AG04450 (cell line): ENCODE measurements around the gene AKAP14. TPM values are rescaled to one million over a fixed set of nuclear protein-coding genes. Genes with fewer than 3 reads are reported as not detected.
"Not testable (repeated sequence)": the region's sequence is repeated elsewhere in the genome, so short reads cannot be mapped to it uniquely, and the experiment has no call there.

Experiments used
- CTCF ChIA-PET: fragments of 300-600, 350-600 bp; formaldehyde crosslinking; extraction: SDS; loops from one replicate; lab custom pipeline; 2022; ENCODE audit warnings: antibody characterized with exemption, inconsistent platforms; lab: Charles Lee
- POLR2A ChIA-PET: fragments of 350-600 bp; formaldehyde crosslinking; extraction: SDS; loops from one replicate; lab custom pipeline; 2021; ENCODE audit warnings: antibody characterized with exemption, inconsistent platforms; lab: Yijun Ruan, JAX
- DNase-seq: peaks from one replicate; pipeline ENCODE4 v3.0.0-alpha.2; 2011; ENCODE audit warnings: low read depth, low spot score
- H3K27ac ChIP-seq: one replicate; pipeline ENCODE4 v1.5.1; 2012; ENCODE audit warnings: low read depth, low read length, control low read depth
- H3K27me3 ChIP-seq: one replicate; pipeline ENCODE4 v1.6.0; 2012; ENCODE audit warnings: low read length; ENCODE audit not compliant: control insufficient read depth, insufficient read depth
- H3K4me3 ChIP-seq: 2 replicates; pipeline ENCODE4 v1.5.1; 2011; ENCODE audit warnings: mild to moderate bottlenecking, low read depth, low read length, control low read depth
- H3K9me3 ChIP-seq: 2 replicates; pipeline ENCODE4 v1.5.1; 2012; ENCODE audit warnings: low read length; ENCODE audit not compliant: control insufficient read depth, insufficient read depth
- CTCF ChIP-seq: IDR thresholded peaks from 2 replicates; pipeline ENCODE4 v1.5.1; 2011; ENCODE audit warnings: low read depth, low read length, control low read depth, inconsistent platforms
- polyA plus RNA-seq: library from polyadenylated mRNA; depleted of rRNA; stranded (reverse); fragments of >200 nt; gene quantifications from 2 replicates; pipeline ENCODE4 v1.2.3, GENCODE V29; 2011

Gene AKAP14
- polyA plus RNA-seq, 1 experiment = not detected

DNA sequence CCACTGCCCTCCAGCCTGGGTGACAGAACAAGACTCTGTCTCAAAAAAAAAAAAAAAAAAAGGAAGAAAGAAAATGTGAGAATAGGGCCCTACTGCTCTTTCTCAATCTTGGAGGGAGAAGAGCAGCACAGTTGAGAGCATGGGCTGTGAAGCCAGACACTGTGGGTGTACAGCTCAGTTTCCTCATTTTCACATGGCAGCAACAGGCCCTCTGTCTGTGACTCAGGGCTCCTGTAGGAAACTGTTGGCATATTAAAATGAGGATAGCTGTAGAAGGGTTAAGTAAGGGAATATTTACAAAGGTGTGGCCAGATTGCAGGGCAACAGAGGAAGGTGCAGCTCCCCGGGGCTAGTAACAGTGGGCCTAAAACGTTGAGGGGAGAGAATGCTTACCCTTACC lies 3.4 kb downstream of the AKAP14 start:
- Histone ChIP-seq H3K4me3 (no peak overlapping the region), H3K27me3 (no peaks in the 10 kb centered on the region), H3K9me3 (no peaks in the 10 kb centered on the region), H3K27ac (no peak overlapping the region)
- ChIA-PET CTCF (no interaction called here), POLR2A (no interaction called here)
- no peak for TF ChIP-seq CTCF
- DNase-seq = no peak

DNA sequence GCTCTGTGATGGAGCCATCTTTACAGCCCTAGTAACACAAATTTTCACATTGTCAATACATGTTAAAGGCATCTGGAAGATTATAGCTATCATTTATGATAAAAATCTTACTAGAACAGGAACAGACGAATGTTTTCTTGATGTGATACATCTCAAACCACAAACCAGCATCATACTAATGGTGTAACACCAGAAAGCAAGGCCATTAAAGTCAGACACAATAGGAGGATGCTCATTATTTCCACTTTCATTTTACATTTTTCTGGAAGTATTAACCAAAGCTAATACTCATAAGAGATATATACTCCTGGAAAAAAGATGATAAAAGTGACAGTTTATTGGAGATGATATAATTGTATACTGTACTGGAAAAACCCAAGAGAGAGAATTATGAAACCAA lies 5.3 kb downstream of the AKAP14 start:
- DNase-seq = no peak
- Histone ChIP-seq H3K9me3 (no peaks in the 10 kb centered on the region), H3K27me3 (no peaks in the 10 kb centered on the region), H3K4me3 (no peak overlapping the region), H3K27ac (no peak overlapping the region)
- POLR2A ChIA-PET = no interaction called here
- TF ChIP-seq CTCF = no peak
- CTCF ChIA-PET = interaction anchor here (0.7 to 0.9 kb wide), 2 partner anchors 14 to 442 kb away, joined by 3 to 4 read pairs; no protein-coding TSS in a partner anchor

DNA sequence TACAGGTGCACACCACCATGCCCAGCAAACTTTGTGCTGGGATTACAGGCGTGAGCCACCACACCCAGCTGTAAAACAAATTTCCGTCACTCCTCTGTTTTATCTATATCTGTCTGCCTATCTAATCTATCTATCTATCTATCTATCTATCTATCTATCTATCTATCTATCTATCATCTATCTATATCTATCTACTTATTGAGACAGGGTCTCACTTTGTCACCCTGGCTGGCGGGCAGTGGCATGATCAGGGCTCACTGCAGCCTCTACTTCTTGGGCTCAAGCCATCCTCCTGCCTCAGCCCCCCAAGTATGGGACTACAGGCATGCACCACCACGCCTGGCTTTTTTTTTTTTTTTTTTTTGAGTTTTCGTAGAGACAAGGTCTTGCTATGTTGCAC lies 20.6 kb downstream of the AKAP14 start:
- CTCF ChIA-PET = no interaction called here
- DNase-seq = no peak
- H3K9me3 ChIP-seq = no peaks in the 10 kb centered on the region
- TF ChIP-seq CTCF = no peak
- H3K27ac ChIP-seq = no peak overlapping the region
- no peaks in the 10 kb centered on the region for H3K27me3 ChIP-seq
- POLR2A ChIA-PET = no interaction called here
- H3K4me3 ChIP-seq = no peak overlapping the region

- Histone ChIP-seq H3K4me3 (no peak overlapping the region), H3K27ac (no peak overlapping the region), H3K9me3 (no peaks in the 10 kb centered on the region), H3K27me3 (no peaks in the 10 kb centered on the region)
- no peak for TF ChIP-seq CTCF
- ChIA-PET CTCF (no interaction called here), POLR2A (no interaction called here)
- DNase-seq = no peak
Measured at GRCh38 chrX:119917877-119918276, 22.2 kb downstream of the AKAP14 start.

DNA sequence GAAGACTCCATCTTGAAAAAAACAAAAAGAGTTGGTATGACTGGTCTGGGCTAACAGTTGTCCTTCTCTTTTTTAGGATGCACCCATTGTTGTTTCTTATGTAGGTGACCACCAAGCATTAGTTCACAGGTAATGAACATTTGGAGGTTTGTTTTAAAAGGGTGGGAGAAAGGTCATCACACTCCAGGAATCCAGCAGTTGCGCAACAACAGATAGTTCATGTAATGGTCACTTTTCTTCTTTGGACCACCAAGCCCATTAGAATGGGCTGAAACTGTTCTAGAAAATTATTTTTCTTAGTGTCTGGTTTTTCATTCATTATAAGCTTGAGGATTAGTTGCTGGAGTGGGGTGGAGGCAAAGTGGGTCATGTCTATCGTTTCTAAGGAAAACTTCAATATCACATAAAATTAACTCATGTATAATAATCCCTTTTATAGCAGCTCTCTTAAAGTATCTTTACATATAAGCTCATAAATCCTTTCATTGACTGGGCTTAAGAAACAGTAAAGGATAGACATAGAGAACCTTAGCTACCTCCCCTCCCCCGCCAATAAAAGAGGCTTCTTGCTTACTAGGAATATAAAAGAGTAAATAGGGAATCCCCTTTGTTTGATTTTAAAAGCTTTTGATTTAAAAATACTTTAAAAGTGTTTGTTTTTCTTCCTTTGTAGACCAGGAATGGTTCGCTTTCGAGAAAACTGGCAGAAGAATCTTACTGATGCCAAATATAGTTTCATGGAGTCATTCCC lies 24.3 kb downstream of the AKAP14 start:
- ChIA-PET CTCF (no interaction called here), POLR2A (no interaction called here)
- no peak for TF ChIP-seq CTCF

GRCh38 chrX:119922391-119922790 lies 26.7 kb downstream of the AKAP14 start:
- H3K4me3 ChIP-seq, H3K27ac ChIP-seq, CTCF ChIA-PET, H3K27me3 ChIP-seq, POLR2A ChIA-PET, H3K9me3 ChIP-seq, DNase-seq: not testable (repeated sequence)

More for the DNA sequence above, 24.3 kb downstream of the AKAP14 start:
- DNase-seq = no peak
- H3K9me3 ChIP-seq = no peaks in the 10 kb centered on the region
- no peak overlapping the region for H3K27ac ChIP-seq
- H3K4me3 ChIP-seq = no peak overlapping the region
- no peaks in the 10 kb centered on the region for H3K27me3 ChIP-seq
